Left lung (tissue), 10 donors: ENCODE results near the gene KIF21A. TPM values are rescaled to one million over a fixed set of nuclear protein-coding genes. Genes with fewer than 3 reads are reported as not detected.

ENCODE experiments used
- ATAC-seq: fragments of 200-7000 bp; cut with Tn5 transposase; one replicate; pipeline ENCODE4 v1.9.1; 2020; ENCODE audit warnings: moderate library complexity
- DNase-seq, 4 donors: peaks; one replicate each; pipeline ENCODE4 v3.0.0-alpha.2; 2013 to 2020
- H3K27ac ChIP-seq, 2 donors: fragments of 200-600 bp; sonication (generic) in 1 of 2; one replicate each; pipeline versions ENCODE4 v1.5.0 to v1.8.0; 2020 to 2021
- H3K27me3 ChIP-seq, 2 donors: fragments of 200-600 bp; sonication (generic) in 1 of 2; one replicate each; pipeline versions ENCODE4 v1.5.0 to v1.8.0; 2020 to 2021
- H3K36me3 ChIP-seq, 2 donors: fragments of 200-600 bp; sonication (generic) in 1 of 2; one replicate each; pipeline versions ENCODE4 v1.5.0 to v1.8.0; 2020 to 2021
- H3K4me1 ChIP-seq, 2 donors: fragments of 200-600 bp; one replicate each; pipeline ENCODE4 v1.8.0; 2021
- H3K4me3 ChIP-seq, 2 donors: fragments of 200-600 bp; sonication (generic) in 1 of 2; one replicate each; pipeline versions ENCODE4 v1.5.0 to v1.8.0; 2020 to 2021; ENCODE audit warnings: mild to moderate bottlenecking in 1 of 2
- H3K9me3 ChIP-seq, 2 donors: fragments of 200-600 bp; sonication (generic) in 1 of 2; one replicate each; pipeline versions ENCODE4 v1.5.0 to v1.8.0; 2020 to 2021
- CTCF ChIP-seq, 2 donors: fragments of 200-600 bp; sonication (generic) in 1 of 2; IDR thresholded peaks; one replicate each; pipeline versions ENCODE4 v1.5.0 to v1.8.0; 2021; ENCODE audit warnings: antibody characterized with exemption in 2 of 2
- intact Hi-C, 2 donors: fragments of 100-400 bp; cut with DNase I; formaldehyde crosslinking; loops; one replicate each; pipeline versions ENCODE4 v1.11.2 to v1.14.2; 2022
- polyA plus RNA-seq, 6 donors: library from polyadenylated mRNA; unstranded; fragments of 120-200 nt; gene quantifications; one replicate each; pipeline ENCODE4 v1.2.1, GENCODE V29; 2013; ENCODE audit not compliant: insufficient read length in 6 of 6
- total RNA-seq, 2 donors: library from RNA; stranded (reverse); fragmentation: NEBNext Ultra II Directional; extraction: Animal tissue kit (Norgen Biotek cat#: 25700); gene quantifications; one replicate each; pipeline ENCODE4 v1.2.1, GENCODE V29; 2021
- donor health status: DM: no; HTN: yes; CAD: no.
- donor health status: DM: no; HTN: no; CAD: no.

The KIF21A gene
- total and polyA plus RNA-seq, 8 donors = 12.7 to 19.7 (median 15.6) TPM

GRCh38 chr12:39461059-39461458 is 18.1 kb upstream of the KIF21A start:
- Histone ChIP-seq H3K27me3 (no peaks in the 10 kb centered on the region), H3K36me3 (no peaks in the 10 kb centered on the region), H3K4me1 (no peaks in the 10 kb centered on the region), H3K4me3 (no peak overlapping the region), H3K9me3 (peaks cover 0 to 3% of the 10 kb centered on the region in 2 donors), H3K27ac (no peak overlapping the region)
- intact Hi-C loops = no loop called here
- ATAC-seq (no peak), DNase-seq (no peak)
- no peak for TF ChIP-seq CTCF (IDR thresholded peaks at IDR 0.05)

- ATAC-seq (no peak), DNase-seq (no peak)
- Histone ChIP-seq H3K36me3 (no peaks in the 10 kb centered on the region), H3K27me3 (no peaks in the 10 kb centered on the region), H3K27ac (no peak overlapping the region), H3K9me3 (peaks cover 0 to 3% of the 10 kb centered on the region in 2 donors), H3K4me3 (no peak overlapping the region), H3K4me1 (no peaks in the 10 kb centered on the region)
- intact Hi-C loops = no loop called here
- no peak for TF ChIP-seq CTCF (IDR thresholded peaks at IDR 0.05)
Observed at GRCh38 chr12:39459027-39459434, 16.1 kb upstream of the KIF21A start.

- intact Hi-C loops = no loop called here
- no peaks in the 10 kb centered on the region for H3K4me1 ChIP-seq
- no peak for DNase-seq
Observed at GRCh38 chr12:39451977-39452376, 9.1 kb upstream of the KIF21A start.

GRCh38 chr12:39448038-39448437 is 5.1 kb upstream of the KIF21A start:
- H3K4me3 ChIP-seq = no peak overlapping the region
- no peaks in the 10 kb centered on the region for H3K36me3 ChIP-seq
- no peak for ATAC-seq
- H3K27me3 ChIP-seq = peaks cover 0 to 23% of the 10 kb centered on the region in 2 donors
- H3K9me3 ChIP-seq = no peaks in the 10 kb centered on the region
- peaks cover 0 to 7% of the 10 kb centered on the region in 2 donors for H3K4me1 ChIP-seq
- TF ChIP-seq CTCF (IDR thresholded peaks at IDR 0.05) = no peak
- DNase-seq = no peak
- no peak overlapping the region for H3K27ac ChIP-seq
- intact Hi-C loops = no loop called here

More at GRCh38 chr12:39451977-39452376, 9.1 kb upstream of the KIF21A start:
- no peak for TF ChIP-seq CTCF (IDR thresholded peaks at IDR 0.05)
- H3K27me3 ChIP-seq = no peaks in the 10 kb centered on the region
- H3K9me3 ChIP-seq = no peaks in the 10 kb centered on the region
- no peak overlapping the region for H3K27ac ChIP-seq
- no peak for ATAC-seq
- no peaks in the 10 kb centered on the region for H3K36me3 ChIP-seq
- no peak overlapping the region for H3K4me3 ChIP-seq

- TF ChIP-seq CTCF (IDR thresholded peaks at IDR 0.05) = no peak
- no peaks in the 10 kb centered on the region for H3K36me3 ChIP-seq
- DNase-seq (no peak), ATAC-seq (no peak)
- intact Hi-C loops = no loop called here
- H3K27me3 ChIP-seq = peaks cover 0 to 47% of the 10 kb centered on the region in 2 donors
- peak overlapping the region; percentile 55 to 59 for H3K4me3 ChIP-seq
- H3K9me3 ChIP-seq = no peaks in the 10 kb centered on the region
- peak overlapping the region in 1 of 2 donors; percentile 79 for H3K27ac ChIP-seq
- H3K4me1 ChIP-seq = peaks cover 0 to 14% of the 10 kb centered on the region in 2 donors
Observed at GRCh38 chr12:39443929-39444209, 949 bp upstream of the KIF21A start.
